Endothelial cell of umbilical vein (primary cell): ENCODE results near the gene NDUFB5. TPM values are rescaled to one million over a fixed set of nuclear protein-coding genes. Genes with fewer than 3 reads are reported as not detected.

ENCODE experiments used
- BruUV-seq: library from RNA; stranded (reverse); fragments of 400-500 nt; replicated peaks from 2 replicates; lab custom pipeline; 2021; lab: Mats Ljungman, UMichigan
- CTCF ChIA-PET: fragments of 300-600, 350-600 bp; sonication (Branson Sonifier 250); formaldehyde crosslinking; loops from one replicate; lab custom pipeline; 2021; ENCODE audit warnings: antibody characterized with exemption, inconsistent platforms; lab: Charles Lee
- POLR2A ChIA-PET: fragments of 300-600, 350-600 bp; sonication (Branson Sonifier 250); formaldehyde crosslinking; loops from one replicate; lab custom pipeline; 2021; ENCODE audit warnings: antibody characterized with exemption, inconsistent platforms; lab: Charles Lee
- DNase-seq: peaks from one replicate; pipeline ENCODE4 v3.0.0-alpha.2; 2011; ENCODE audit warnings: low read depth, low spot score
- FAIRE-seq: peaks from 2 replicates; lab custom pipeline; 2011; peaks lifted over from hg19 to GRCh38; lab: Jason Lieb, UNC
- H2AFZ ChIP-seq: 2 replicates; pipeline ENCODE4 v1.6.0; 2012; ENCODE audit warnings: low read depth, low read length, control low read depth, inconsistent platforms
- H3K27ac ChIP-seq: 2 replicates; pipeline ENCODE4 v1.5.1; 2011; ENCODE audit warnings: low read depth, mild to moderate bottlenecking, control low read depth, low read length, moderate library complexity; ENCODE audit not compliant: insufficient read depth
- H3K27me3 ChIP-seq, 2 experiments: 2 replicates each; pipeline versions ENCODE4 v1.6.0 to v1.6.1; 2011; ENCODE audit warnings: low read length in 2 of 2, mixed read lengths in 1 of 2; ENCODE audit not compliant: control insufficient read depth in 2 of 2, insufficient read depth in 2 of 2
- H3K36me3 ChIP-seq, 2 experiments: 2 replicates in 1 of 2; 3 replicates in 1 of 2; pipeline ENCODE4 v1.5.1; 2011; ENCODE audit warnings: low read length in 2 of 2, mild to moderate bottlenecking in 1 of 2, moderate library complexity in 1 of 2; ENCODE audit not compliant: control insufficient read depth in 2 of 2, insufficient read depth in 2 of 2; ENCODE audit errors: extremely low read depth in 1 of 2
- H3K4me1 ChIP-seq: 3 replicates; pipeline ENCODE4 v1.5.1; 2011; ENCODE audit warnings: mild to moderate bottlenecking, low read length; ENCODE audit not compliant: control insufficient read depth, insufficient read depth; ENCODE audit errors: extremely low read depth
- H3K4me2 ChIP-seq: 2 replicates; pipeline ENCODE4 v1.6.1; 2011; ENCODE audit warnings: low read length, control low read depth, mixed read lengths; ENCODE audit not compliant: insufficient read depth
- H3K4me3 ChIP-seq, 3 experiments: fragments of 200-600 bp in 1 of 3; sonication (generic), shearing (Covaris generic) in 1 of 3; replicated peaks in 1 of 3; 2 replicates each; pipeline ENCODE4 v1.5.1; 2011 to 2016; ENCODE audit warnings: control low read depth in 3 of 3, low read length in 3 of 3, mild to moderate bottlenecking in 2 of 3, inconsistent platforms in 1 of 3, low read depth in 1 of 3, moderate library complexity in 1 of 3; ENCODE audit not compliant: insufficient read depth in 1 of 3
- H3K79me2 ChIP-seq: 2 replicates; pipeline ENCODE4 v1.6.0; 2012; ENCODE audit warnings: low read length, inconsistent platforms; ENCODE audit not compliant: control insufficient read depth, insufficient read depth
- H3K9ac ChIP-seq: replicated peaks from 2 replicates; pipeline ENCODE3; 2011; ENCODE audit warnings: low read length, control low read depth; ENCODE audit not compliant: insufficient read depth; ENCODE audit errors: extremely low read depth
- H3K9me1 ChIP-seq: replicated peaks from 3 replicates; pipeline ENCODE4 v1.6.0; 2011; ENCODE audit warnings: mild to moderate bottlenecking, low read length; ENCODE audit not compliant: control insufficient read depth, insufficient read depth; ENCODE audit errors: extremely low read depth
- H3K9me3 ChIP-seq: replicated peaks from 2 replicates; pipeline ENCODE4 v1.5.1; 2012; ENCODE audit warnings: low read length, inconsistent platforms; ENCODE audit not compliant: control insufficient read depth, insufficient read depth
- H4K20me1 ChIP-seq: replicated peaks from 2 replicates; pipeline ENCODE3; 2011; ENCODE audit warnings: mild to moderate bottlenecking, low read length; ENCODE audit not compliant: control insufficient read depth, insufficient read depth; ENCODE audit errors: extremely low read depth
- CTCF ChIP-seq, 2 donors: IDR thresholded peaks; 1 replicate in 1 of 2; 2 replicates in 1 of 2; pipeline ENCODE4 v1.5.1; 2011; ENCODE audit warnings: low read length in 2 of 2, mild to moderate bottlenecking in 2 of 2, moderate library complexity in 2 of 2, control low read depth in 1 of 2, inconsistent platforms in 1 of 2, low read depth in 1 of 2; ENCODE audit not compliant: insufficient read depth in 1 of 2; ENCODE audit errors: extremely low read depth in 1 of 2
- EZH2 ChIP-seq: IDR thresholded peaks from 2 replicates; pipeline ENCODE4 v1.6.1; 2012; ENCODE audit warnings: borderline replicate concordance, low read depth, mild to moderate bottlenecking, moderate library complexity, low read length, inconsistent platforms; ENCODE audit not compliant: severe bottlenecking
- FOS ChIP-seq: IDR thresholded peaks from 2 replicates; pipeline ENCODE4 v1.6.1; 2011; ENCODE audit warnings: mild to moderate bottlenecking, low read length, moderate library complexity, borderline replicate concordance; ENCODE audit not compliant: insufficient read depth
- GATA2 ChIP-seq: IDR thresholded peaks from 2 replicates; pipeline ENCODE4 v1.7.0; 2011; ENCODE audit warnings: low read depth, mild to moderate bottlenecking, moderate library complexity, mixed read lengths, low read length; ENCODE audit not compliant: insufficient read length, insufficient read depth
- JUN ChIP-seq: IDR thresholded peaks from 2 replicates; pipeline ENCODE4 v1.6.1; 2011; ENCODE audit warnings: borderline replicate concordance, low read depth; ENCODE audit not compliant: insufficient read length, insufficient read depth
- MYC ChIP-seq: IDR thresholded peaks from one replicate; pipeline ENCODE4 v1.6.1; 2011; ENCODE audit warnings: mild to moderate bottlenecking, low read depth, low read length
- POLR2A ChIP-seq: IDR thresholded peaks from 2 replicates; pipeline ENCODE4 v1.6.1; 2012; ENCODE audit warnings: low read depth, mild to moderate bottlenecking, control low read depth, low read length
- POLR2AphosphoS5 ChIP-seq: IDR thresholded peaks from 2 replicates; pipeline ENCODE4 v1.6.1; 2012; ENCODE audit warnings: low read depth, mild to moderate bottlenecking, control low read depth, low read length, moderate library complexity; ENCODE audit not compliant: insufficient read depth
- dilution Hi-C: fragments of 300-500 bp; cut with MboI; formaldehyde crosslinking; loops from one replicate; pipeline ENCODE4 v1.15.0; 2019; ENCODE audit warnings: low sequenced_read_pairs; ENCODE audit not compliant: extremely low pct_ligation_motif_present
- intact Hi-C: fragments of 100-400 bp; cut with micrococcal nuclease; formaldehyde crosslinking; loops from one replicate; pipeline ENCODE4 v1.10.0; 2022
- polyA plus RNA-seq, 4 experiments: library from polyadenylated mRNA; depleted of rRNA in 3 of 4; stranded (reverse) in 3 of 4; unstranded in 1 of 4; fragments of >200 nt; gene quantifications; 2 replicates each; pipeline versions ENCODE4 v1.2.1 to v1.2.3, GENCODE V29; 2011 to 2012; ENCODE audit warnings: missing spikeins in 1 of 4
- total RNA-seq: library from RNA; stranded (reverse); gene quantifications from 2 replicates; pipeline ENCODE4 v1.2.3, GENCODE V29; 2021
- TF ChIP-seq, protein P1 (sequence below): IDR thresholded peaks from 2 replicates; pipeline ENCODE4 v1.6.1; 2011; ENCODE audit not compliant: insufficient read depth, insufficient read length

Gene NDUFB5
- total and polyA plus RNA-seq, 2 donors (not counting 3 experiments of a cell fraction or from before 2014, with no cell fraction given): 48.2 to 74.9 TPM

GRCh38 chr3:179658606-179659005 lies 54.0 kb downstream of the NDUFB5 start:
- Histone ChIP-seq H3K9me1 (no peaks in the 10 kb centered on the region), H2AFZ (no peak overlapping the region), H3K4me1 (peaks cover 10% of the 10 kb centered on the region), H3K4me2 (no peak overlapping the region), H3K9me3 (no peaks in the 10 kb centered on the region), H3K4me3 (no peak overlapping the region), H3K27me3 (no peaks in the 10 kb centered on the region), H3K9ac (no peak overlapping the region), H4K20me1 (peaks cover 3% of the 10 kb centered on the region), H3K36me3 (no peaks in the 10 kb centered on the region), H3K79me2 (peaks cover 70% of the 10 kb centered on the region), H3K27ac (no peak overlapping the region)
- TF ChIP-seq, protein P1, sequence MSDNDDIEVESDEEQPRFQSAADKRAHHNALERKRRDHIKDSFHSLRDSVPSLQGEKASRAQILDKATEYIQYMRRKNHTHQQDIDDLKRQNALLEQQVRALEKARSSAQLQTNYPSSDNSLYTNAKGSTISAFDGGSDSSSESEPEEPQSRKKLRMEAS: no peak
- TF ChIP-seq FOS (no peak), EZH2 (no peak), CTCF (IDR thresholded peaks at IDR 0.05; ENCODE audit: extremely low read depth in 1 of 2, insufficient read depth in 1 of 2, low read depth in 1 of 2, low read length in 2 of 2) (no peak), MYC (no peak), POLR2AphosphoS5 (no peak), JUN (no peak), GATA2 (no peak), POLR2A (no peak)
- CTCF ChIA-PET: interaction anchor here (1.1 to 2.1 kb wide), 3 partner anchors 8 to 13 kb away, joined by 4 to 9 read pairs (median 4); no protein-coding TSS in a partner anchor
- DNase-seq (no peak), FAIRE-seq (no peak)
- POLR2A ChIA-PET: no interaction called here
- no TSS peak for BruUV-seq
- intact Hi-C loops (no loop called here), dilution Hi-C loops (no loop called here)
